Activated T-cell treated with anti-CD3 and anti-CD28 coated beads for 48 hours (primary cell): ENCODE data around the gene USP5.

Experiments
- DNase-seq: peaks from one replicate; pipeline ENCODE4 v3.0.0-alpha.2; 2020; ENCODE audit warnings: low read depth

Gene USP5

GRCh38 chr12:6851921-6852650, at the start of gene USP5:
Gene USP5 (plus strand): TSS chr12:6852150. CDS start chr12:6852180, 30 bp downstream.
- DNase-seq: peak; percentile 98

- DNase-seq: no peak
Observed at GRCh38 chr12:6807170-6807569, 44.8 kb upstream of the USP5 start.

- no peak for DNase-seq
Observed at GRCh38 chr12:6809056-6809455, 42.9 kb upstream of the USP5 start.

- no peak for DNase-seq
Observed at GRCh38 chr12:6810758-6811157, 41.2 kb upstream of the USP5 start.

- no peak for DNase-seq
Observed at GRCh38 chr12:6813363-6813762, 38.6 kb upstream of the USP5 start.

GRCh38 chr12:6816598-6816997, 35.4 kb upstream of the USP5 start:
- DNase-seq: no peak

DNA sequence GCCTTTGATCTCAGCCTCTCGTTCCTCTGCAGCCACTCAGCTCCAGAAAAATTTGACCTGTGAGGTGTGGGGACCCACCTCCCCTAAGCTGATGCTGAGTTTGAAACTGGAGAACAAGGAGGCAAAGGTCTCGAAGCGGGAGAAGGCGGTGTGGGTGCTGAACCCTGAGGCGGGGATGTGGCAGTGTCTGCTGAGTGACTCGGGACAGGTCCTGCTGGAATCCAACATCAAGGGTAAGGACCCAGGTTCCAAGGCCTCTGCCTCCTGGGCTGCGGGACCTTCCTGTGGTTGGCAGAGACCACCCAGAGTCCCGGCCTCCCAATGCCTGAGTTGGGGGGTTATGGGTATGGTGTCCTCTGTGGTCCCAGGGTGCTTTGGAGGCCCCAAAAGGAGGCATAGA, 34.9 kb upstream of the USP5 start:
- DNase-seq: no peak

- no peak for DNase-seq
Observed at GRCh38 chr12:6817662-6818157, 34.2 kb upstream of the USP5 start.

DNA sequence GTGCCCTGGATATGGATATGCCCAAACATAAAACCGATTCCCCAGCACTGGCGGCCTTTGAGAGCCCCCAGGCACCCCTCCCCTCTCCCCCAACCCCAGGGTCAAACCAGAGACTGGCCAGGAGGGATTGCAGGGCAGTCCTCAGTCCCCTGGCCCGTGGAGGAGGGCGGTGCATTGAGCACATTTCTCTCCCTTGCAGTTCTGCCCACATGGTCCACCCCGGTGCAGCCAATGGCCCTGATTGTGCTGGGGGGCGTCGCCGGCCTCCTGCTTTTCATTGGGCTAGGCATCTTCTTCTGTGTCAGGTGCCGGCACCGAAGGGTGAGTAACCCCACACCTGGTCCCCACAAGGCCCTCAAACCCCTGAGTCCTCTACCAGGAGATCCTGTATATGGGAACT, 33.7 kb upstream of the USP5 start:
- no peak for DNase-seq

DNA sequence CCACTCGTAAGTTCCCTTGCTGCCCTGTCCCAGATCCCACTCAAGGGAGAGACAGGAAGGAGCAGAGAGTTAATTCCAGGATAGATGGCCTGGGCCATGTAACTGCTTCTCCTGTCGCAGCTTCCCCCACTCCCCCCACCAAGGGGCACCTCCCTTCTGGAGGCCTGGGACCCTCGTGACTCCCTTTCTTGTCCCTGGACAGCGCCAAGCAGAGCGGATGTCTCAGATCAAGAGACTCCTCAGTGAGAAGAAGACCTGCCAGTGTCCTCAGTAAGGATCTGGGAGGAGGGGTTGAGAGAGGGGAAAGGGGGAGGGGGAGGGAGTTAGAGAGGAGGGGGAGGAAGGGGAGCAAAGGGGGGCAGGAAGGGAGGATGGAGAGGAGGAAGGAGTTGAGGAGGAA, 33.3 kb upstream of the USP5 start:
- no peak for DNase-seq

DNA sequence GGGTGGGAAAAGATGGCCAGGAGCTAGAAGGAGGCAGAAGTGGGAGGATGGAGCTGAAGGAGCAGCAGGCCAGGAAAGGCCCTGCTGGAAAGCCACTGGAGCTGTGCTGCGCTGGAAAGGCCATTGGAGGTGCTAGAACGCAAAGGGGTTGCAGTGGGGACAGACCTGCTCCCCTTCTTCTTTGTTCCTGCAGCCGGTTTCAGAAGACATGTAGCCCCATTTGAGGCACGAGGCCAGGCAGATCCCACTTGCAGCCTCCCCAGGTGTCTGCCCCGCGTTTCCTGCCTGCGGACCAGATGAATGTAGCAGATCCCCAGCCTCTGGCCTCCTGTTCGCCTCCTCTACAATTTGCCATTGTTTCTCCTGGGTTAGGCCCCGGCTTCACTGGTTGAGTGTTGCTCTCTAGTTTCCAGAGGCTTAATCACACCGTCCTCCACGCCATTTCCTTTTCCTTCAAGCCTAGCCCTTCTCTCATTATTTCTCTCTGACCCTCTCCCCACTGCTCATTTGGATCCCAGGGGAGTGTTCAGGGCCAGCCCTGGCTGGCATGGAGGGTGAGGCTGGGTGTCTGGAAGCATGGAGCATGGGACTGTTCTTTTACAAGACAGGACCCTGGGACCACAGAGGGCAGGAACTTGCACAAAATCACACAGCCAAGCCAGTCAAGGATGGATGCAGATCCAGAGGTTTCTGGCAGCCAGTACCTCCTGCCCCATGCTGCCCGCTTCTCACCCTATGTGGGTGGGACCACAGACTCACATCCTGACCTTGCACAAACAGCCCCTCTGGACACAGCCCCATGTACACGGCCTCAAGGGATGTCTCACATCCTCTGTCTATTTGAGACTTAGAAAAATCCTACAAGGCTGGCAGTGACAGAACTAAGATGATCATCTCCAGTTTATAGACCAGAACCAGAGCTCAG, 32.6 kb upstream of the USP5 start:
- DNase-seq: no peak

DNA sequence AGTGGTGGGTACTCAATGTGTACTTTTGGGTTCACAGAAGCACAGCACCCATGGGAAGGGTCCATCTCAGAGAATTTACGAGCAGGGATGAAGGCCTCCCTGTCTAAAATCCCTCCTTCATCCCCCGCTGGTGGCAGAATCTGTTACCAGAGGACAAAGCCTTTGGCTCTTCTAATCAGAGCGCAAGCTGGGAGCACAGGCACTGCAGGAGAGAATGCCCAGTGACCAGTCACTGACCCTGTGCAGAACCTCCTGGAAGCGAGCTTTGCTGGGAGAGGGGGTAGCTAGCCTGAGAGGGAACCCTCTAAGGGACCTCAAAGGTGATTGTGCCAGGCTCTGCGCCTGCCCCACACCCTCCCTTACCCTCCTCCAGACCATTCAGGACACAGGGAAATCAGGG, 31.8 kb upstream of the USP5 start:
- no peak for DNase-seq

DNA sequence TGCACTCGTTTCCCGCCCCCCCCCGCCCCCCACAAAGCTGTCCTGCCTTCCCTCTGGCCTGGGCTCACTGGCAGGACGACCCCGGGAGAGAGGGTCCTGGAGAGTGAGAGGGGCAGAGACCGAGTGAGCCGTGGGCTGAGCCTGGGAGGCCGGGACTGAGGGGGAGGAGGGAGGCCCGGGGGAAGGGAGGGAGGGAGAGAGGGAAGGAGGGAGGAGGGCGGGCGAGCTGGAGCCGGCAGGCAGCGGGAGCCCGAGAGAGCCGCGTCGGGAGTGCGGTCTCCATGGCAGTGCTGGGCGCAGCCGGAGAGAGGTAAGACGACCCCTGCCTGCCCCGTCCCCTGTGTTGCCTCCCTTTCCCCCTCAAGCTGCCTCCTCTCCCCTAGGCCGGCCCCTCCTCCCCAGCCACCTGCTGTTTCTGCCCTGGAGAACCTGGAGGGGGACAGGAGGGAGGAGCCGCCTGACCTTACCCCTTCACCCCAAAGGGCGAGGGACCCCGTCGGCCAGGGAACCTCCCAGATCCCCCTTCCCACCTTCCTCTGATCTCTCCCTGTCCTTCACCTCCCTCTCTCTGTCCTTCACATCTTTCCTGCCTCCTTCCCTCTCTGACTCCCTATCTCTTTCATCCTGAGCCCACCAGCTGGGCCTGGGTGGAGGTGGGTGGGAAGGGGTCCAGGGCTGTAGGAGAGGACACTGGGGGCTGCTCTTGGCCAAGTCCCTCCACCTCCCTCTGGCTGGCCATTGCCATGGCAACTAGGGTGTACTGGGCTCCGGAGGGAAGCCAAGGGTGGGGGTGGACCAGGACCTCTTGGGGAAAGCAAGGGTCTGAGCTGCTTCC, 30.1 kb upstream of the USP5 start, which contains the start of gene GPR162:
Gene GPR162 (plus strand): TSS at position 231 of the 835 bp plus-strand sequence. CDS start 2,078 bp downstream, outside the sequence.
- DNase-seq: no peak

DNA sequence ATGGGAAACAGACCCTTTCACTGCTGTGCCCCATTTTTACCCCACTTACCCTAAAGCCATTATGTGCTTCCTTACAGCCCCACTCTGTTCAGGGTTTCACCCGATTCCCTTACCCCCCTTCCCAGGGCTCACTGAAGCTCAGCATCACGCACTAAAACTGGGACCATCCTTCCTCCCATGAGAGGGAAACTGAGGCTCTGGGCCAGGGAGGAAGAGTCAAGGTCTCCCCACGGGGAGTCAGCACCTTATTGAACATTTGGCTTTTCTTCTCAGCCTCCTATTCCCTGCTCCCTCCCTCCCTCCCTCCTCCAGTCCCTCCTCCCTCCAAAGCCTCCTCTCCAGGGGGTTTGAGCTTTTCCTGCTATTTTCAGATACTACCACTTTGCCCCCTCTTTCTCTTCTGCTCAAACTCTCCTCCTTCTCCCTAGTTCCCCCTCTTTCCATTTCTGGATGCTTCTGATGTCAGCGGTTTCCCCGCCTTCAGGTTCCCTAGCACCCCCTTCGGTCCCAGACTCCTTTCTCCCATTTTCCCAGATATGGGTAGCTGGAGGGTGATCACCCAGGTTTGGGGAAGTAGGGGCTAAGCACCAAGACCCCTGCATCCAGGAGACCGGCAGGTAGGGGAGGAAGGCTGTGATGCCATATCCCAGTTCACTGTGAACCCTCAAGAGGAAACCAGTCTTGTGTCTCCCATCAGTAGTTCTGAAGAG, 29.4 kb upstream of the USP5 start:
- DNase-seq: no peak

DNA sequence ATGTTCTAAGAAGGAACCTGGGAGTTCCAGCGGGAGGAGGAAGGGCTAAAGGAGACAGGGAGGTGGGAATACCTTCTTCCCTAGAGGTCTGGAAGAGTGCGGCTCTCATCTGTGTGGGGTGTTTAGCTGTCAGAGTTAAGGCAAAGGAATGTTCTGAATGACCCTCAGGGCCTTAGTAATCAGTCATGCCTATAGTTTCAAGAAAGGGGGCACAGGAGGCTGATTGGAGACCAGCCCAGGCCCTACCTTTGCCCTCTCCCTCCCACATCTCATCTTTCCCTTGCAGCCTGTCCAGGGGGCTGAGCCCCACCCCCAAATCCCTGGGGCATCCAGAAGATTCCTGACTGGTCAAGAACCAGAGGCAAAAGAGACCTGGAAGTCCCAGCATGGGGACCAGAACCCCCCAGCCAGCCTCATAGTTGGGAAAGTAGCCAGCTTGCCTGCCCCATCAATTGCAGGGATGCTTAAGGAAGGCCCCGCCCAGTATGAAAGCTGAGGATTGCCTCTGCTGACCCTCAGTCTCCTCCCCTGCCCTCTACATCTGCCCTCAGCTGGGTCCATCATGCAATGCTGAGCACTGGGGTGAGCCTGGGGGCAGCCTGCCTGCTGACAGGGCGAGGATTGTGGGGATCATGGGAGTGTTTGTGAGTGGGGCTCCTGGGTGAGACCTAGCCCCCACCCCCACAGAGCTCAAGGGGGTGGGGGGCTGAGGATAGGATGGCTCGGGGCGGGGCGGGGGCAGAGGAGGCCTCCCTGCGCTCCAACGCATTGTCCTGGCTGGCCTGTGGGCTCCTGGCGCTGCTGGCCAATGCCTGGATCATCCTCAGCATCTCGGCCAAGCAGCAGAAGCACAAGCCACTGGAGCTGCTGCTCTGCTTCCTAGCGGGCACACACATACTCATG, 28.5 kb upstream of the USP5 start:
- DNase-seq: no peak

GRCh38 chr12:6824085-6824775, 27.7 kb upstream of the USP5 start:
- no peak for DNase-seq

DNA sequence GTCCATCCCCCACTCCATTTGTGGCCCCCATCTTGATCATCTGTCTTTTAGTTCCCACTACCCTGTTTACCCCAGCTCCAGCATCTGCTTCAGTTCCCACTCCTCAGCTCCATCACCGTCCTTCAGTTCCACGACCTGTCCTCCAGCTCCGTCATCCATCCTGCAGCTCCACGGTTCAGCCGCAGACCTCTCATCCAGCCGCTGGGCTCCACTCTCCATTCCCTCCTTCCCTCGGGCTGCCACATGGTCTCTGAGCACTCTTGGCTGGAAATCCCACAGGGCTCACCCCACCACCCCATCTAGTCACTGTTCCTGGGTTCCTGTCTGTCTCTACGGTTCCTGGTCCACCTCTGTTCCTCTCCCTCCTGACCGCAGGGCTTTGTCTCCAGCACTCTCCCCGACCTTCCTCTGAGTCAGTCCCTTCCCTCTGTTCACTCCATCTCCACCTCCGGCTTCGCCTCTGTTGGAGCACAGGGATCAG, 27.0 kb upstream of the USP5 start:
- no peak for DNase-seq

DNA sequence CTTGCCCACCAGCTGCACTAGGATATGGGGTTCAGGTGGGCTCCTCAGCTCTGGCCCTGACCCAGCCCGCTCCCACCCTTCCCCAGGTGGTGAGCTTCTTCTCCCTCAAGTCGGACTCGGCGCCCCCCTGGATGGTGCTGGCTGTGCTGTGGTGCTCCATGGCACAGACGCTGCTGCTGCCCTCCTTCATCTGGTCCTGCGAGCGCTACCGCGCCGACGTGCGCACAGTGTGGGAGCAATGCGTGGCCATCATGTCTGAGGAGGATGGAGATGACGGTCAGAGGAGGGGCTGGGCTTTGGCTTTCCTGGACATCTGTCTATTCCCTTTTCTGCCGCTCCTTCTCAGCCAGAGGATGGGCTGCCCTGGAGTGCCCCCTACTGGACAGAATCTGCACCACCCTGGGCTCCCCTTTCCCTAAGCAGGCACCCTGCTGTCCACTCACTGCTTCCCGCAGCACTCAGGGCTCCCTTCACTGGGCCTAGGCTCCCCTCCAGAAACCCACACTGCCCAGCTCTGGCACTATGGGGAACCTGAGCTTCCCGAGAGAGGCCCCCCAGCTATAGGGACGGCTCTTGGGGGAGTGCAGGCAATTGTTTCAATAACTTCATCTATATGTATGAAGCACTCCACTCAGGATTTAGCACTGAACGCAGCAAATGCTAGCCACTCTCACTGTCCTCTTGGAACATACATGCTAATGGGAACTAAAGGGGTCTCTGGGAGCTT, 26.4 kb upstream of the USP5 start:
- peak; percentile 77 for DNase-seq
